PC-9 (cell line): Measurements from ENCODE around the gene TNFSF11.

Experiments
- CTCF ChIP-seq: fragments of 200-600 bp; sonication (generic); conservative IDR thresholded peaks from 2 replicates; pipeline ENCODE4 v1.6.1; 2017; ENCODE audit warnings: mixed run types, antibody characterized with exemption, mild to moderate bottlenecking, moderate library complexity
- EZH2 ChIP-seq: fragments of 200-600 bp; sonication (generic); IDR thresholded peaks from 2 replicates; pipeline ENCODE4 v1.8.0; 2017; ENCODE audit warnings: antibody characterized with exemption, low read depth

- no peak for TF ChIP-seq CTCF
- no peak for TF ChIP-seq EZH2
These were observed 38.2 kb downstream of the TNFSF11 start for GRCh38 chr13:42612021-42612765.
